Prostate gland (tissue), 2 donors: ENCODE data around the gene ATOSB.

Experiments used
- POLR2A ChIP-seq: fragments of 450-650 bp; IDR thresholded peaks from one replicate; pipeline ENCODE4 v1.6.1; 2016; ENCODE audit warnings: antibody characterized with exemption, mild to moderate bottlenecking
- POLR2AphosphoS5 ChIP-seq: sonication (generic); formaldehyde crosslinking; IDR thresholded peaks from one replicate; pipeline ENCODE4 v1.6.1; 2017; ENCODE audit warnings: antibody characterized with exemption
- TF ChIP-seq, protein P1 (sequence below), 4 experiments: fragments of 200-600 bp in 2 of 4; fragments of 450-650 bp in 2 of 4; sonication (generic) in 2 of 4; IDR thresholded peaks; 1 replicate in 3 of 4; 2 replicates in 1 of 4; pipeline ENCODE4 v1.5.1; 2016 to 2019; ENCODE audit warnings: antibody characterized with exemption in 4 of 4, mild to moderate bottlenecking in 2 of 4, moderate library complexity in 2 of 4

DNA sequence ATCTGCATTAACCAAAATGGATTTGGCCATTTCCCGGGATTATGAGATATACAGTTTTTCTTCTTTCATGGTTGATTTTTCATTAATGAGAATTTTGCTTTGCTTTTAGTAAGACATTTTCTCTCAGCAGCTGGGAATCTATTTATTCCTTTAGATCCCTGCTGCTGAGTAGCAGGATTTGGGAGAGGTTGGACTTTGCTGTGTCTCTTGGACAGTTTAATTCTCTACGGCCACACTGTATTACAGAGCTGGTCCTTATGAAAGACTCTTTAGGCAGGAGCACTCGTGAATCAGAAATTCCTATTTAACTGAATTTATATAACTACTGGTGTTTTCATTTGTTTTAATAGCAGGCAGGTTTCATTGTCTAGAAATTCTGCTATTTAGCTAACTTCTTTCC, 47.8 kb upstream of the ATOSB start:
- TF ChIP-seq, protein P1, sequence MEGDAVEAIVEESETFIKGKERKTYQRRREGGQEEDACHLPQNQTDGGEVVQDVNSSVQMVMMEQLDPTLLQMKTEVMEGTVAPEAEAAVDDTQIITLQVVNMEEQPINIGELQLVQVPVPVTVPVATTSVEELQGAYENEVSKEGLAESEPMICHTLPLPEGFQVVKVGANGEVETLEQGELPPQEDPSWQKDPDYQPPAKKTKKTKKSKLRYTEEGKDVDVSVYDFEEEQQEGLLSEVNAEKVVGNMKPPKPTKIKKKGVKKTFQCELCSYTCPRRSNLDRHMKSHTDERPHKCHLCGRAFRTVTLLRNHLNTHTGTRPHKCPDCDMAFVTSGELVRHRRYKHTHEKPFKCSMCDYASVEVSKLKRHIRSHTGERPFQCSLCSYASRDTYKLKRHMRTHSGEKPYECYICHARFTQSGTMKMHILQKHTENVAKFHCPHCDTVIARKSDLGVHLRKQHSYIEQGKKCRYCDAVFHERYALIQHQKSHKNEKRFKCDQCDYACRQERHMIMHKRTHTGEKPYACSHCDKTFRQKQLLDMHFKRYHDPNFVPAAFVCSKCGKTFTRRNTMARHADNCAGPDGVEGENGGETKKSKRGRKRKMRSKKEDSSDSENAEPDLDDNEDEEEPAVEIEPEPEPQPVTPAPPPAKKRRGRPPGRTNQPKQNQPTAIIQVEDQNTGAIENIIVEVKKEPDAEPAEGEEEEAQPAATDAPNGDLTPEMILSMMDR (IDR thresholded peaks at IDR 0.05) = no peak
- TF ChIP-seq POLR2AphosphoS5 = no peak
- no peak for TF ChIP-seq POLR2A
